Frontal cortex (tissue), 4 donors: Measurements from ENCODE around the gene TMEM94. TPM values are rescaled to one million over a fixed set of nuclear protein-coding genes. Genes with fewer than 3 reads are reported as not detected.

Experiments used
- DNase-seq, 2 donors: peaks; one replicate each; pipeline ENCODE4 v3.0.0; 2012; ENCODE audit warnings: low spot score in 2 of 2
- FAIRE-seq: peaks from 2 replicates; lab custom pipeline; 2012; peaks lifted over from hg19 to GRCh38; lab: Jason Lieb, UNC
- total RNA-seq: library from RNA; depleted of rRNA; stranded (reverse); fragments of >200 nt; gene quantifications from one replicate; pipeline ENCODE4 v1.2.3, GENCODE V29; 2014
- donor health status: control.
- donor health status: control.
- donor health status: control.

The TMEM94 gene
- total RNA-seq, 1 donor from 2014 or later, result 18.8 TPM

DNA sequence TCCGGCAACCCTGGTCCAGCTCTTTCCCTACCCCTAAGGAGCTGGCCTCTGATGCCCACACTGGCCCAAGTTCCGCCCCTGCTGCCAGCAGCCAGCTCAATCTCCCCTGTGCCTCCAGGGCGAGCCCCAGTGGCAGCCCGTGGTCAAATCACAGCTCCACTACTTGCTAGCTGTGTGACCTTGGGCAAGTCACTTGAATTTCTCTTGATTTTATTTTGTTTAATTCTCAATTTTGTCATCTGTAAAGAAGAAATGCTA lies 48.6 kb downstream of the TMEM94 start:
- FAIRE-seq (no peak), DNase-seq (no peak)

DNA sequence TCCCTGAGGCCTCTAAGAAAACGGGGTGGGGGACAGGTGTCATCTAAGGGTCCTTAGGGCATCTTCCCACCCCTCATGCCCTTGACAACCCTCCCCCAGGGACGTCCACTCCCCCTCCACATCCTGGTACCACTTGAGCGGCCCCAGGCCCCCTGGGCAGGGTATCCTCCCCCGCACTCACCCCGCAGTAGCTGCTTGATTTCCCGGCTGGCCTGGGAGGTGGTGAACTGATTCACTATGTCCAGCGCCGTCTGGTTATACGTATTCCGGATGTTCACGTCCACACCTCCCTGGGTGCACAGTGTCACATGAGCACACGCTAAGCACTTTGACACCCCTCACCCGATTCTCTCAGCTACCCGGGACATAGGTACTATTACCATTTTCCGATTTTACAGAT lies 49.2 kb downstream of the TMEM94 start:
- DNase-seq (no peak), FAIRE-seq (no peak)

DNA sequence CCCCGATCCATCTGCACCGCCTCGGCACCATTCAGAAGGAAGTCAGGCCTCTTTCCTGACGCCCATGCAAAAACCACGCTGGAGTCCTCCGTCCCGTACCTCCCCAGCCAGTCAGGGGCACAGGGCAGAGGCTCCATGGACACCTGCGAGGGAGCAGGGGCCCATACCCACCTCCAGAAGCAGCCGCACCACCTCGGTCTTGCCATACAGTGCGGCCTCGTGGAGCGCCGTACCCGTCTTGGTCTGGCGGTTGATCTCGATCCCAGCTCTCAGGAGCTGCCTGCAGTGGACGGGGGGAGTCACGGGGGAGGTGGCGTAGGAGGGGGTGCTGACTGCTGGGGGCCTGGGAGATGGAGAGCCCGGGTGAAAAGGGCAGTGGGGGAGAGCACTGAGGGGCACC lies 49.7 kb downstream of the TMEM94 start:
- FAIRE-seq, result no peak
- no peak for DNase-seq

GRCh38 chr17:75506888-75507287 lies 50.5 kb downstream of the TMEM94 start:
- FAIRE-seq (no peak), DNase-seq (no peak)

DNA sequence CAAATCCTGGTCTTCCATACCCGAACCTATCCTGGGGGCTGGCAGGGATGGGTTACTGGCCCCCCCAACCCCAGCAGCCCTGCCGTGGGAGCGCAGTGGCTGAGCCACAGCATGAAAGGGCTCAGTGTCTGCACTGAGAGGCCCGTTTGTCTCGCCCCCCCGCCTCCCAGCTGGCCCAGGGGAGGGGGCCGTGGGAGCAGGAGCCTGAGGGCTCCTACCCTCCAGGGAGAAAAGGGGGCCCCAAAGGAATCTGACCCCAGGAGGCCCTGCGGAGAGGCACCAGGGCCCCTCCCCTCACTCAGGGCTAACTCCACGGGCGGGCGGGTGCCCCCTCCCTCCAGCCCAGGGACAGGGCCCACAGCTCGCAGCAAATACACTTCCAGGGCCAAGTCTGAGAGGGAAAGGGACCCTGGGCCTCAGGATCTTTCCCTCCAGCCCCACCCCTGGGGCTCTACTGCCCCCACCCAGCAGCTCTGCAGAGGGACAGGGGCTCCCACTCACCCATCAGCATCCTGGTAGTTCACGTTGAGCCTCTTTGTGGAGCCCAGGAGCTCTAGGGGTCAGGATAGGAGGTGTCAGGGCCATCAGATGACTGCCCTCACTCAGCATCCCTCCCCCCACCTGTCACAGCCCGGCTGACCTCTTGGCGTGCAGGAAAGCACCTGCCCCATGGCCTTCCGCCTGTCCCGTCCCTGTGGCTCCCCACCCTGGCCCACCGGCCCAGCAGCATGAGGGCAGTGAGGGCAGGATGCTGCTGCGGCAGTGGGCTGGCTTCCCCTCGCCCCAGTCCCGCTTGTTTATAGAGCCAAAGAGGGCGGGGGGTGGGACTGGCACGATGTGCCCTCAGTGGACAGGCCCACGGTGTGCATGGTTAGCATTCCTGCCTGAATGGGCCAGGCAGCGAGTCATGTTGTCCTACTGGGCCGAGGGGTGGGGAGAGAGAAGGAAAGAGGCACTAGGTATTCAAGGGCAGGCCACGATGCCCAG lies 51.6 kb downstream of the TMEM94 start:
- FAIRE-seq, result no peak
- peak; percentile 85 to 93 for DNase-seq

GRCh38 chr17:75508931-75509361 lies 52.5 kb downstream of the TMEM94 start:
- DNase-seq, result no peak
- no peak for FAIRE-seq

GRCh38 chr17:75509528-75510258 lies 53.3 kb downstream of the TMEM94 start:
- DNase-seq (no peak), FAIRE-seq (no peak)

GRCh38 chr17:75511270-75511609 lies 54.8 kb downstream of the TMEM94 start:
- FAIRE-seq (no peak), DNase-seq (no peak)

DNA sequence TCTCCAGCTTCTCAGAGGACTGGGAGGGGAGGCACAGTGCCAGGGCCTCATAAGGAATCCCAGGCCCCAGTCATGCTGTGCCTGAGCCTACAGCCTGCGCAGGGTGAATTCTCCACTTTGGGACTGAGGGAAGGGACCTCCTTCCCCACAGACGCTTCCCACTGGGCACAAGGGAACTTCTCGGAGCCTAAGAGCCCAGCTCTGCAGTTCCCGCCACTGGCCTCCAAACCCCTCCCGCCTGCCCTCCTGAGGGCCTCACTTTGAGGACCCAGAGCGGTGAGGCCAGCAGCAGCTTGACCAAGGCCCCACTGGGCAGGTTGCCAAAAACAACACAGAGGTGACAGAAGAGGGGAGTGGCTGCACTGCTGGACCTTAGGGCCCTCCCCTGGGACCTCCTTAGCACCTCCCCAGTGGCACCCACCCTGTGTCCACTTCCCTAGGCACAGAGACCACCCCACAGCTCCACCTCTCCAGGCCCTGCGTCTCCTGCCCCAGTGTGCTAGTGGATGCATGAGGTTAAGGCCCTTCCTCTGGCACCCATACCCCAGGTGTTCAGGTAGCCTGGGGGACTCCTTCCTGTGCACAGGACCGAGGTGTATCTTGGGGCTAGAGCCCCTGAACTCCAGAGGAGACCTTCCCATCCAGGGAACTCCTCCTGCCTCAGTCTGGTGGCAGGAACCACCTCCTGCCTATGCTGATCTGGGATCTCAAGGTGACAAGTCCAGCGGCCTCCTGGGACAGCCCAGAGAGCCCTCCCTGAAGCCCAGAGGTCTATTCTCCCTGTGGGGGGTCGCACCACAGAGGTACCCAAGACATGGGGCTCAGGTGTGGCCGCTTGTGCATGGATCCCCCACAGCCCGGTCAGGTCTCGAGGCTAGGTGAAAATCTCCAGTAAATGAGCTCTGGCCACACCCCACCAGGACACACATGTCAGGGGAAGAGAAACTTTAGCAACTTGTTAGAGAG lies 55.5 kb downstream of the TMEM94 start:
- no peak for FAIRE-seq
- no peak for DNase-seq

GRCh38 chr17:75512926-75513640 lies 56.6 kb downstream of the TMEM94 start:
- no peak for DNase-seq
- FAIRE-seq, result no peak

- FAIRE-seq (no peak), DNase-seq (no peak)
These were observed 57.2 kb downstream of the TMEM94 start for GRCh38 chr17:75513641-75514000.

DNA sequence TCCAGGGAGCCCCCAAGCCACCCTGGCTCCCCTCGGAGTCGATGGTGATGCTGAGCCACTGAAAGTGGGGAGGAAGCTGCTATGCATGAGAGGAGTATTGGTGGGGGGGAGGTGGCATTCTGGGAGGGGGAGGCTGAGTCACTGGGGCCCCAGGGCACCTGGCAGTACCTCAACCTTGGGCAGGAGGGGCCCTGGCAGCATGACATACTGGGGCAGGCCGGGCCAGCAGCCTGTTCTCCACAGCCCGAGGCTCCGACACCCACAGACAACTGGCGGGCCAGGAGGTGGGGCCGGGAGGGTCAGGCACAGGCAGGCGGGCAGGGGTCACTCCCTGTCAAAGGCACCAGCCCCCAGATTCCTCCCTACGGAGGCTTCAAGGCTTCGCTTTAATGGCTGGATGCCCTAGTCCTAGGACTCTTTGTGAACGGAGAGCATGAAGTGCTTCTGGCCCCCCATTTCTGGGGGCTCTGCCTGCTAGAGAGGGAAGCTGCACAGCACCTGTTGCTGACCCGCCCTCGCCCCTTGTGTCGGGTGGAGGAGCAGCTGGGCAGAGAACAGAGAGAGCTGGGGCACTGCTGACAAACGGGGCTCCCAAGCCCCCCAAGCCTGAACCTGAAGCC lies 58.0 kb downstream of the TMEM94 start:
- FAIRE-seq (no peak), DNase-seq (no peak)

- FAIRE-seq (no peak), DNase-seq (no peak)
These were observed 58.6 kb downstream of the TMEM94 start for GRCh38 chr17:75514919-75515495.

DNA sequence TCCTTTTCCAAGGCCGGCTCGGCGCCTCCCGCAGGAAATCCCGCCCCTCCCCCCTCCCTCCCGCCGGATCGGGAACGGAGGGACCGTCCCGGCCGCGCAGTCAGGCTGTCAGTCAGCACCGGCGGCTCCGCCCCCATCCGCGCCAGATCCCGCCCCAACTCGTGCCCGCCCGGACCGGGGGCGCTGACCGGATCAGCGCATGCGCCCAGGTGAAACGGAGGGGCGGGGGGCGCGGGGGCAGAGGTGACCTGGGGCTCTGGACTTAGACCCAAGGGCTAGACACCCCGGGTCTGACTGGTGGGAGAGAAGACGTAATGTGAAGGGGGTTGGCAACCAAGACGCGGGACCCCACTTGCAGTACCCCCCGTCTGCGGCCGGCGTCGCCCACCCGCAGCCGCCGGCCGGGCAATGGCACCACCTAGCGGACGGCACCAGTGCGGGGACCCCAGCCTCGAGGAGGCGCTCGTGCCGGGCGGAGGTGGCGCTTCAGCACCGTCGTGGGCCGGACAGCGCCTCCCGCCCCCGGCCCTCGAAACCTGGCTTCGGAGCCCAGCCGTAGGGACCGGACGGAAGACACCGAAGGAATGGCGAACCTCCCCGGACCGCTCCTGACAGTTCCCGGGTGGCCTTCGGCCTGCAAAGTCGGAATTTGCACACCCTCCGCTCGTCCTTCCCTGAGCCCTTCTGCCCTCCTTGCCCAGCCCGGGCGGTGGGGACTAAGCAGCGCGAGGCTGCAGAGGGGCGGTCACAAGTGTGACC lies 59.2 kb downstream of the TMEM94 start, which contains the start of gene CASKIN2:
CASKIN2 (minus strand) TSS at position 42 of the 759 bp plus-strand sequence. CDS start 1,733 bp downstream, outside the sequence.
- peak; percentile 100 for DNase-seq
- FAIRE-seq, result no peak

DNA sequence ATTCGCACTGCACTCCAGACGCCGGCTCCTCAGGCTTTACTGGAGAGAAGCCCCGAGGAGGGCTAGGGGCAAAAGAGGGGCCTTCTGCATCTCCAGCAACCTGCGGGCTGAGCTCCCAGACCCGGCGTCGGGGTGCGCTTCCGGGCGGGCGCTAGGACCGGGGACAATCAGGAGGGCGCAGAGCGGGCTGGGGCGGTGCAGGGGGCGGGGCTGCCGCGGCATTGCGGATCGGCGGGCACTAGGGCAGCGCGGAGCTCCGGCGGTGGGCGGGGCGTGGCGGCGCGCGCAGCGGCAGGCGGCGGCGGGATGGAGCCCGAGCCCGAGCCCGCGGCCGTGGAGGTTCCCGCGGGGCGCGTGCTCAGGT lies 59.8 kb downstream of the TMEM94 start, which contains the start of gene TSEN54:
TSEN54 (plus strand) TSS at position 274 of the 364 bp plus-strand sequence; CDS start at position 307, 33 bp downstream.
- DNase-seq (peak; percentile 98 to 99), FAIRE-seq (no peak)

DNA sequence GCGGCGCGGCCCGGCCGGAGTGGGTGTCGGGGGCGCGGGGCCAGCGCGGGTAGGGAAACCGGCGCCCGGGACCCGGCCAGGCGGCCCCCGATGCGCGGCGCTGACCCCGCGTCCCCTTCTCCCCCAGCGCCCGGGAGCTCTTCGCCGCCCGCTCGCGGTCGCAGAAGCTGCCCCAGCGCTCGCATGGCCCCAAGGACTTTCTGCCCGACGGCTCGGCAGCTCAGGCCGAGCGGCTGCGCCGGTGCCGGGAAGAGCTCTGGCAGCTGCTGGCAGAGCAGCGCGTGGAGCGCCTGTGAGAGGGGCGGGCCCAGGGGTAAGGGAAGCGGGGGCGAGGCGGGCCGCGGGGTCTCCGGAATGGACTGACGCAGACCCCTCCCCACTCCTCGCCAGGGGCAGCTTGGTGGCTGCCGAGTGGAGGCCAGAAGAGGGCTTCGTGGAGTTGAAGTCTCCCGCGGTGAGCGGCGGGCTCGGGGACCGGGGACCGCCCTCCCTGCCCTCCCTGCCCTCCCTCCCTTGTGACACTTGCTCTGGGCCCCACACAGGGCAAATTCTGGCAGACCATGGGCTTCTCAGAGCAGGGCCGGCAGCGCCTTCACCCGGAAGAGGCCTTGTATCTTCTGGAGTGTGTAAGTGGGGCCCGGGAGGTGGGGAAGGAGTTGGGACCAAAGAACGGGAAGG lies 60.3 kb downstream of the TMEM94 start:
- DNase-seq (no peak), FAIRE-seq (no peak)

DNA sequence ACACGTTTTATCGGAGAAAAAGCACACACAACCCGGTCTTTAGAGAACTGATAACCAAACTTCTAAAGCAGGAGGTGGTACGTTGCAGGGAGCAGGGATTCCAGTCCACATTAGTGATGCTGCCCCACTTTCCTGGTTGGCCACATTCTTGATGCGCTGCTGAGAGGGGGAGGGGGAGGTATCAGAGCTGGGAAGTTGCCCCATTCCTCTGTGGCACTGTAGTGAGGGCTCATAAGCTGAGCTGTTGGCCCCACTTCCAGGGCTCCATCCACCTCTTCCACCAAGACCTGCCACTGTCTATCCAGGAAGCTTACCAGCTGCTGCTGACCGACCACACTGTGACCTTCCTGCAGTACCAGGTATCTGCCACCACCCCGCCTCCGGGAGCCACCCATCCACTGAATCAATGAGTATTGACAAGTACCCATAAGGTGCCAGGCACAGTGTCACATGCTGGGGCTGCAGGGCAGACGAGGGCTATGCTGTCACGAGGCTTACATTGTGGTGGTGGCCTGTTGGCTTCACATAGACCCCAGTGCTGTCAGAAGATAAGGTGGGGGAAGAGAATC lies 60.9 kb downstream of the TMEM94 start:
- DNase-seq, result no peak
- no peak for FAIRE-seq
